RWPE1 (cell line): ENCODE measurements around the gene ARID3B.

Experiments
- CTCF ChIA-PET: fragments of 350-600 bp; sonication (Branson Sonifier 250); formaldehyde crosslinking; extraction: SDS; loops from one replicate; lab custom pipeline; 2021; lab: Yijun Ruan, JAX
- POLR2A ChIA-PET: fragments of 400-600 bp; formaldehyde crosslinking; extraction: SDS; loops from one replicate; lab custom pipeline; 2020; ENCODE audit warnings: antibody characterized with exemption; ENCODE audit not compliant: low non-redundant PET; lab: Yijun Ruan, JAX
- DNase-seq: peaks from one replicate; pipeline ENCODE4 v3.0.0; 2012; ENCODE audit warnings: low spot score
- H3K27ac ChIP-seq: fragments of 450-650 bp; 2 replicates; pipeline ENCODE4 v1.5.1; 2017
- CTCF ChIP-seq: fragments of 450-650 bp; conservative IDR thresholded peaks from 2 replicates; pipeline ENCODE4 v1.5.1; 2017; ENCODE audit warnings: low read depth, mild to moderate bottlenecking

The ARID3B gene

DNA sequence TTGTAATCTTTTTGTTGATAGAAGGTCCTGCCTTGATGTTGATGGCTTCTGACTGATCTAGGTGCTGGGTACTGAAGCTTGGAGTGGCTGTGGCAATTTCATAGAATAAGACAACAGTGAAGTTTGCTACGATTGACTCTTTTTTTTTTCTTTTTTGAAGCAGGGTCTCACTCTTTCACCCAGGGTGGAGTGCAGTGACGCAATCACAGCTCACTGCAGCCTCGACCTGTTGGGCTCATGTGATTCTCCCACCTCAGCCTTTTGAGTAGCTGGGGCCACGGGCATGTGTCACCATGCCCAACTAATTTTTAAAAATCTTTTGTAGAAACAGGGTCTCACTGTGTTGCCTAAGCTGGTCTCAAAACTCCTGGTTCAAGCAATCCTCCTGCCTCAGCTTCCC is 14.2 kb downstream of the ARID3B start:
- POLR2A ChIA-PET, result no interaction called here
- TF ChIP-seq CTCF, result no peak
- CTCF ChIA-PET, result no interaction called here
- no peak for DNase-seq
- no peak overlapping the region for H3K27ac ChIP-seq

- POLR2A ChIA-PET, result no interaction called here
- CTCF ChIA-PET, result interaction anchor here (1.2 kb wide), 1 partner anchor 13 kb away, joined by 7 read pairs; no protein-coding TSS in a partner anchor
- no peak for DNase-seq
- no peak overlapping the region for H3K27ac ChIP-seq
- TF ChIP-seq CTCF, result no peak
These were observed 17.7 kb downstream of the ARID3B start for GRCh38 chr15:74558706-74559105.

GRCh38 chr15:74563442-74563841 is 22.4 kb downstream of the ARID3B start:
- no peak for DNase-seq
- ChIA-PET POLR2A (no interaction called here), CTCF (no interaction called here)
- no peak for TF ChIP-seq CTCF
- no peak overlapping the region for H3K27ac ChIP-seq

GRCh38 chr15:74564182-74564581 is 23.2 kb downstream of the ARID3B start:
- DNase-seq, result no peak
- ChIA-PET CTCF (interaction anchor here (0.6 kb wide), 1 partner anchor 880 kb away, joined by 4 read pairs; no protein-coding TSS in a partner anchor), POLR2A (no interaction called here)
- H3K27ac ChIP-seq, result no peak overlapping the region
- TF ChIP-seq CTCF, result no peak

DNA sequence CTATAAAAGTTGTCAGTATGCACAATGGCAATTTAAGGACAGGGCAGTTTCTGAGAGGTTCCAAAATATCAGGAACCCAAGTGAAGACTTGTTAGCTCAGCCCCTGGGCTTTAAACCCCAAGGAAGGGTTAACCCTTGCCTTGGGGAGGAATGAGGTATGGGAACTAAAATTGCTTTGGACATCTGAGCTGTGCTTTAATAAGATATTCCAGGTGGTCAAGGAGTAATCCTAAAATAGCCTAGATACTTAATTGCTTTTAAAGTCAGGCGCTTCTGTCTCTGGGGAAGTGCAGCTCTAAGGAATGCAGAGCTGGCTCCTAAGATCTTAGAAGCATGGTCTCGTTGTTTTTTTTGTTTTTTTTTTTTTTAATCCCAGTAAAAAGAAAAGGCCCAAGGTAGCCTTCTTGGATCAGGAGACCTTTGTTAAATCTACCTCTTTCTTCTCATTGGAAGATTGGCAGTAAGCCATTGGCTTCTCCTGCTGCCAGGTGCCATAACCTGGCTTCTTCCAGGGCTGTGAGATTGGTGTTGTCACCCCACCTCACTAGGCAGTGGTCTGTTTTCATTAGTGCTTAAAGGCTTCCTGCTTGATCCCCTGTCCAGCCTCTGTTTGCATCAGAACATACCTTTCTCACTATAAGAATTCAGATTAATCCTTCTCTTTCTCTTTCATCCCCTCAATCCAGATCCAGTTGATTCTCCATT is 24.5 kb downstream of the ARID3B start:
- no peak for TF ChIP-seq CTCF

GRCh38 chr15:74568594-74568993 is 27.6 kb downstream of the ARID3B start:
- no peak overlapping the region for H3K27ac ChIP-seq
- TF ChIP-seq CTCF, result no peak
- POLR2A ChIA-PET, result no interaction called here
- CTCF ChIA-PET, result interaction anchor here (0.7 kb wide), 1 partner anchor 906 kb away, joined by 3 read pairs; no protein-coding TSS in a partner anchor
- DNase-seq, result no peak

More for the DNA sequence above, 24.5 kb downstream of the ARID3B start:
- no peak for DNase-seq
- CTCF ChIA-PET, result interaction anchor here (0.7 kb wide), 1 partner anchor 33 kb away, joined by 5 read pairs; no protein-coding TSS in a partner anchor
- POLR2A ChIA-PET, result interaction anchor here (0.6 kb wide), 1 partner anchor 331 kb away, joined by 3 read pairs; no protein-coding TSS in a partner anchor
- no peak overlapping the region for H3K27ac ChIP-seq
